Hippocampal formation (tissue), 2 donors: Measurements from ENCODE around the gene ITPR1.

ENCODE experiments used
- DNase-seq, 2 donors: peaks; one replicate each; lab custom pipeline; 2025; lab: John Stamatoyannopoulos, UW

The ITPR1 gene

DNA sequence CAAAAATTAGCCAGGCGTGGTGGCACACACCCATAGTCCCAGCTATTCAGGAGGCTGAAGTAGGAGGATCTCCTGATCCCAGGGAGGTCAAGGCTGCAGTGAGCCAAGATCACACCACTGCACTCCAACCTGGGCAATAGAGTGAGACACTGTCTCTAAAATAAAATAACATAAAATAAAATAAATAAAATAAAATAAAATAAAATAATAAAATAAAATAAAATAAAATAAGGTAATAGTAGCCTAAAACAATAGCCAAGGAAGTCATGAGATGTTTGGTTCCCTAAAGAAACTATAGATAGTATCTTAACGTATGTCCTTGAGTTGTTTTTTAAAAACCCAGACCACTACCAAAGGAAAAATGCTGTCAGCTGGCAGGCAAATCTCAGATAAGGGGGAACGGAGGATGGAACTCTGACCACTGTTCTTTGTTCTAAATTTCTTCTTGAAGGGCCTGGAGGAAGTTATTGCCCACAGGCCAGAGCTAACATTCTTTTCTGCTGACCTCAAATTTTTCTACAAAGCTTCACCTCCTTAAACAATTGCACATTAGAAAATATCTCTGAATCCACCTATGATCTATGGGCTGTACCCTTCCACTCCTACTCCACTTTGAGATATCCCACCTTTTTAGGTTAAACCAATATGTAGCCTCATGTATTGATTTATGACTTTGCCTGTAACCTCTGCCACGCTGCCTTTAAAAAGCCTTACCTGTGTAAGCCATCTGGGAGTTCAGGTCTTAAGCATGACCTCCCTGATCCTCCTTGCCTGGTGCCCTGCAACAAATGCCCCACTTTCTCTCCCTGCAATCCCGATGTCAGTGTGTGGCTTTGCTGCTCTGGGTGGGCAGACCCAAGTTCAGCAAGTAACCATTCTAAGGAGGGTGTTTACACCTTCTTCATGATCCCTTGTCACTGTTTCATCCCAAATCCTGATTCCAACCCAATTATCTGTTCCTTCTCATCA, 359.9 kb downstream of the ITPR1 start:
- DNase-seq = no peak

DNA sequence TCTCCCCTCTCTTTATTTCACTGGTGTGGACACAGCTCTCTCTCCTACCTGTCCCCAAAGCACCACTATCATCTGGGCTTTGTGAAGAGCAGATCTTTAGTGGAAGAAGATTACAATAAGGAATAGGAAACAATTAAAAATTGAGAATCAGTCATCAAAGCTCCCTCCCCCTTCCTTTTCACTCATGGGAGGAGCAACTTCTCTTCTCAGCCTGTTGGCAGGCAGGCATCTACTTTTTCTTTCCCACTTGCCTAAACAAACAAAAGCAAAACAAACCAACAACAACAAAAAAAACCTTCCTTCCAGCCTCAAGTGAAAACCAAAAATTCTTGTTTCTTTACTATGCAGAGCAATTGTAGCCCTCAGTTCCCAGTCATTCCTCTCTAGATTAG, 360.6 kb downstream of the ITPR1 start:
- no peak for DNase-seq

DNA sequence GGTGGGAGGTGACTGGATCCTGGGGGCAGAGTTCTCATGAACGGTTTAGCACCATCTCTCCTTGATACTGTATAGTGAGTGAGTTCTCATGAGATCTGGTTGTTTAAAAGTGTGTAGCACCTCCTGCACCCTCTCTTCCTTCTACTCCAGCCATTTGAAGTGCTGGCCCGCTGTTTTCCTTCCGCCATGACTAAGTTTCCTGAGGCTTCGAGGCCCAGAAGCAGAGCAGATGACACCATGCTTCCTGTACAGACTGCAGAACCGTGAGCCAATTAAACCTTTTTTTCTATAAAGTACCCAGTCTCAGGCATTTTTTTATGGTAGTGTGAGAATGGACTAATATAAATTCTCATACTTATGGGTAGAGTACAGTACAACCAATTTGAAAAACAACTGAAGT, 362.5 kb downstream of the ITPR1 start:
- no peak for DNase-seq

DNA sequence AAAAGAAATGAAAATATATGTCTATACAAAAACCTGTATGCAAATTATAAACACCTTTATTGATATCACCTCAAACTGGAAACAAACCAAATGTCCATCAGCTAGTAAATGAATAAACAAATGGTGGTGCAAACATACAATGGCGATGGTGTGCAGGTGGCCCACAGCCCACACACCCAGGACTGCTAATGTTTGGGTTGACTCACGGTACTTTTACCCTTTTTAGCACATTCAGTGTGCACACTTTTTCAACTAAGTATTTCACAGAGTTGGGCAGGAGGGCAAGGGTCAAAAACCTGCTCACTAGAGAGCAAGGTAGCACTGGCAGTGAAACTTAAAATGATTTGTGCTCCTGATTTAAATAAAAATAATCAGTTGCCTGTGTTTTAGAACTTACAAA, 363.0 kb downstream of the ITPR1 start:
- no peak for DNase-seq

DNA sequence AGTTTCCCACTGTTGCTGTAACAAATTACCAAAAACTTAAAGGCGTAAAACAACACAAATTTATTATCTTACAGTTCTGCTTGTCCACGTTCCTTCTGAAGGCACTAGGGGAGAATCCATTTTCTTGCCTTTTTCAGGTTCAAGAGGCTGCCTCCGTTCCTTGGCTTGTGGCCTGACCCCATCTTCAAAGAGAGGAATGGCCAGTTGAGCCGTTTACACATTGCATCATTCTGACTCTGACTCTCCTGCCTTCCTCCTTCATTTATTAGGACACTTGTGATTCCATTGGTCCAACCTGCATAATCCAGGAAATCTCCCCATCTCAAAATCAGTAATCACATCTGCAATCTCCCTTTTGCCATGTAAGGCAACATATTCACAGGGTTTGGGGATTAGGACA, 363.4 kb downstream of the ITPR1 start:
- DNase-seq = no peak

DNA sequence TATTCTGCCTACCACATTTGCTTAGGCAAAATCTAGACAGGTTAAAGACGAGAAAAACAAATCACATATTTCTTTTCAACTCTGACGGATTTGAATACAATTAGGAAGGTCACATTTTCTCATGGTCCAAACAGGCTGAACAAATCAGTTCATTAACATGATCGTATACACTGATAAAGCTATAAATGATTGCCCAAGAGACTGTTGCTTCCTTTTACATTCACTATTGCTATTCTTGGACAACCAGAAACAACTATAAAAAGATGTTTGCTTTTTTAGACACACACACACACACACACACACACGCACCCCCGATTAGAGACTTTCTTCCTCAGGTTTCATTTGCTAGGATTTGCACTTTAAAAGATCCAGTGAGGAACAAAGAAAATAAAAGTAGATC, 363.8 kb downstream of the ITPR1 start:
- no peak for DNase-seq

DNA sequence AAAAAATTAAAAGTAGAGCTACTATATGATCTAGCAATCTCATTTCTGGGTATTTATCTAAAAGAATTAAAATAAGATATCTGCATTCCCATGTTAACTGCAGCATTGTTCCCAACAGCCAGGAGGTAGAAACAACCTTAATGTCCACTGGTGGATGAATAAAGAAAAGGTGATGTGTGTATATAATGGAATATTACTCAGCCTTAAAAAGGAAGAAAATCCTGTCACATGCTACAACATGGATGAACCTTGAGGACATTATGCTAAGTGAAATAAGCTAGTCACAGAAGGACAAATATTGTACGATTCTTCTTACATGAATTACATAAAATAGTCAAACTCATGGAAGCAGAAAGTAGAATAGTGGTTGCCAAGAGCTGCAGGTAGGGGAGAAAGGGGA, 366.6 kb downstream of the ITPR1 start:
- no peak for DNase-seq

DNA sequence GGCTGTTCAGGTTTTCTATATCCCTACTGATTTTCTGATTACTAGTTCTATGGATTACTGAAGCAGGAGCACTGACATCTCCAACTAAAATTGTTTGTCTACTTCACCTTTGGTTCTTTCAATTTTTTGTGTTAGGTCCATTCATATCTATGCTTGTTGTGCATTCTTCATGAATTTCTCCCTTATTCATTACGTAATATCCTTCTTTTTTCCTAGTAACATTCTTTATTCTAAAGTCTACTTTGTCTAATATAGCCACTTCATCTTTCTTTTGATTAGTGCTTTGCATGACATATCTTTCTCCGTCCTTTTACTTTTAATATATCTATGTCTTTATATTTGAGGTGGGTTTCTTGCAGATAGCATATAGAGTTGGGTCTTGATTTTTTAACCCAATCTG, 369.8 kb downstream of the ITPR1 start:
- DNase-seq = no peak

DNA sequence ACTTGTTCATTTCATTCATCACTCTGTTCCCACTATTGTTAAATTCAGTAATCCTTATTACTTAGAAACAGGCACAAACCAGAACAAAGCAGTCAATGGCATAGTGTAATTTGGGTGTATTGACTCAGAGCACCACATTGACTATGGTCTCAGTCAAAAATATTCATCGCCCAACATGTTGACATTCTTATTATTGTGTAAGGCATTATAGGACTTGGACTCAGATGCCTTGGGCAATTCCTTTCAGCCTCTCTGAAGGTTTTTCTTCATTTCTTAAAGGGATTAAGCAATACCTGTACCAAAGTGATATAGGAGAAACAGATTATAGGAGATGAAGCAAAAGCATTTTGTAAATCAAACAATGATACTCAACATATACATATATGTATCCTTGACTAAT, 371.4 kb downstream of the ITPR1 start:
- DNase-seq = no peak

DNA sequence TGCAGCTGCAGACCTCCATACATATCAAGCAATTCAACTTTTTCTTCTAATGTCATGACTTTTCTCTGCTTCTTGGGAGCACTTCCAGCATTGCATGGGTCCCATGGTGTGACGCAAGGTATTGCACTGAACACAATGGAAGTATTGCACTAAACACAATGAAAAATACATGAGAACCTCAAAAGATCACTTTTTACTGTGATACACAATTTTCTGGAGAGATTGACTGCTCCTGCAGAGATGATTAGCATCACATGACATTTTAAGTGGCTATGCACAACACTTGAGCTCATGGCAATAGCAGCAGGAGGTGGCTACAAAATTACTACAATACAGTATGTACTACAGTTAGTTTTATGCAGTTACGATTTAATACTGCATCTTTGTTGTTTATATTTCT, 372.6 kb downstream of the ITPR1 start:
- DNase-seq = no peak

DNA sequence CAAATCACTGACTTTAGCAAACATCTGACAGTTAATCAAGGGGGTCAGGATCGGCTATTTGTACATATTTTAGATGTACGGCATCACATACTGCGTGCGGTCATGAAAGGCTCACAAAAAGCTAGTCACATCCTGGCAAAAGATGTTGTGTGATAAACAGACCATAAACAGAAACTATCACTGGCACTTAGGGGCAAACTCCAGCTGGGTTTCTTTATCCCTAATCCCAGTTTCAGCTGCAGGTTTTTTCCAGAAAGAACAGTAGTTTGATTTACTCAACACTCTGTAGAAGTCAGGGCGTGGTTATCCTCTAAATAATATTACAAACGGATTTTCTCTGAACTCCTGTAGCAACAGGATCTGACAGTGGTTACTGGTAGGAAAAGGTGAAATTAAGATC, 373.7 kb downstream of the ITPR1 start:
- DNase-seq = no peak

DNA sequence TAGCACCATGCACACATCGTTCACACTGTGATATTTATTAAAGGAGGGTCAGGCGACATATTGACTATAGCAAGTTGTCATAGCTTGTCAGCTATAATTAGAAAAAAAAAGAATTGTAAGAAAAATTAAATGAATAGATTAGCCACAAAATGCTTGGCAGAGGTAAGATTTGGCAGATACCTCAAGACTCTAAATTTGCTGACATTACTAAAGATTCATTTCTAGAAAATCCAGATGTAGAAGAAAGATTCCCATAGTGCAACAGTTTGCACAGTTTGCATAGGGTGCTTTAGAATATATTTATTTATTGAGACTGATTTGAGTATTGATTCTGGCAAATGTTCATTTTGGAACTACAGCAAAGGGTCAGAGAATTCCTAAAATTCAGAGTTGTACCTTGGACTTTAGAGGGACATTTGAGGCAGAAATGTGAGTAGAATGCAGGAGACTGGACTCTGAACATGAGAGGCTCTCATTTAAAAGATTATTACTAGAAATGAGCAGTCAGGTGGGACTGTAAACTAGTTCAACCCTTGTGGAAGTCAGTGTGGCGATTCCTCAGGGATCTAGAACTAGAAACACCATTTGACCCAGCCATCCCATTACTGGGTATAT, 384.1 kb downstream of the ITPR1 start:
- no peak for DNase-seq

DNA sequence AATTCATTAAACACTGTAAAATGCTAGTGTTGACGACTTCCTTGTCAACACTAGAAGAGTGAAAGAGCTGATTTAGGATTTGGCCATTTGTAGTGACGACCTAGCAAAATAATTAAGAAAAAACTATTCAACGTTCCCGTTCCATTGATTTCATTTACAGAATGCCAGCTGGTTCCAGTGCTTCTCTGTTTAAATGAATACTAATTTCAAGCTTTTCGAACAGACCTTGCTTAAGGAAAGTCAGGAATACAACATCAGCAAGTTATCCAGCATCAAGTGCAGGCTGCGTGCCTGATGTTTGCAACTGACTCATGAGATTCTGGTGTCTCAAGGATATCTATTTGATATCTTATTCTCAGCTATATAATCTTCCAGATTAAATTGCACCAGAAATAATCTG, 387.7 kb downstream of the ITPR1 start:
- no peak for DNase-seq

DNA sequence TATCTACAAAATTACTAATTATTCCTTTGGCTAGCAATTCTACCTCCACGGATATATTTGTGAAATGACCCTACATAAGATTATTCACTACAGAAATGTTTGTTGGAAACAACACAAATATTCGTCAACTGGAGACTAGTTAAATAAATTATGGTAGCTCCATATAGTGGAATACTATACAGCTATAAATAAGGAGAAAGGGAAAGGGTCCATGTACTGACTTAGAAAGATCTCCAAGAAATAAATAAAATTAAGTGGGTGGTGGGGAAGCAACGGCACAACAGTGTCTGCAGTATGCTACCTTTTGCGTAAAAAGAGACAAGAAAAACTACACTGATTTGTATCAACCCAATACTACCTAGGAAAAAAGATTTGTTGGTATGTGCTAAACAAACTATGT, 389.4 kb downstream of the ITPR1 start:
- no peak for DNase-seq

DNA sequence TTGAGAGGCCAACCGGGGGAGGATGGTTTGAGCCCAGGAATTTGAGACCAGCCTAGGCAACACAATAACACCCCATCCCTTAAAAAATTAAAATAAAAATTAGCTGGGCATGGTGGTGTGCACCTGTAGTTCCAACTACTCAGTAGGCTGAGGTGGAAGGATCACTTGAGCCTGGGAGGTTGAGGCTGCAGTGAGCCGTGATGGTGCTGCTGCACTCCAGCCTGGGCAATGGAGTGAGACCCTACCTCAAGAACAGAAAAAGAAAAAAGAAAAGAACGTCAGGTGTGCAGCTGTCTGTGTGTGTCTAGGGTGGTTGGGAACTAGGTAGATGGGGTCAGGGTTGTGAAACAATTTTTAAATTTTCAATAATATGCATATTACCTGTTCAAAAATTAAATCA, 389.9 kb downstream of the ITPR1 start:
- DNase-seq = no peak

DNA sequence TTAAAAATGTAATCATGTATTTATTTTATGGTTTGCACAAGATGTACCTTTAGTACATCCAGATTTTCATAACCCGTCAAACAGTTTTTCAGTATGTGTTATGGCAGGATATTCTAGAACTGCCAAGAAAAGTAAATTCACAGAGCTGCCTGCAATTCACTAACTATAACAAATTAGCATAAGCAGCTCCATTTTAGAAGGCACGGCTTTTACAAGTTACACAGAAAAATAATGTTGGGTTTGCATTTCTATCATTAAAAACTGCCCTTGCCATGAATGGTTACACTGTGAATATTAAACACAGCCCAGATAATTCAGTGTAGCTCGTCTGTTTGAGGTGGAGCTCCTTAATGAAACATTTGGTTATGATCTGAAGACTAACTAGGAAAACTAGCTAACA, 391.7 kb downstream of the ITPR1 start:
- DNase-seq = no peak

DNA sequence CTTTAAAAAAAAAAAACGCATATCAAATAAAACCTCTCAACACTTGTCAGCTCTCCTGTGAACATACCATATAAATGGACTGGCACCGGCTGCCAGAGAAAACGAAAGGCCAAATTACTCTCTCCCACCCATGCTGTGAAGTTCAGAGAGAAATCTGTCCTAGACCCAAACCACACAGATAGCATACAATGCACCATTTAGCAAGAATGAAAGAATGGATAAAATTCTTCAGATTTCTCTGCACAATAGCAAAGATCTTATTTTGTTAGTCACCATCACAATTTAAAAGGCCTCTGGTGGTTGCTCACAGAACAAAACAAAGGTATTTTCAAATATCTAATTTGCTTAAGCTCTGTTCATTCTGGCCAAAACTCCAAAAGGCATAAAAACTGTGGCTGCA, 392.2 kb downstream of the ITPR1 start:
- no peak for DNase-seq

DNA sequence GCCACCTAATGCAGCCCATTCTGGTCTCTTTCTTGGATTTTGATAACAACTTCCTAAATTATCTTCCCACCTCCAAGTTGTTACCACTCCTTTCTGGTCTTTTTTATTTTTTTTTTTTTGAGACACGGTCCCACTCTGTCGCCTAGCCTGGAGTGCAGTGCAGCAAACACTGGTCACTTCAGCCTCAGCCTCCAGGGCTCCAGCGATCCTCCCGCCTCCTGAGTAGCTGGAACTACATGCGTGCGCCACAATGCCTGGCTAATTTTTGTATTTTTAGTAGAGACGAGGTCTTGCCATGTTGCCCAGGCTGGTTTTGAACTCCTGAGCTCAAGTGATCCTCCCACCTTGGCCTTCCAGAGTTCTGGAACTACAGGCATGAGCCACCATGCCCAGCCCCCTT, 393.3 kb downstream of the ITPR1 start:
- no peak for DNase-seq

DNA sequence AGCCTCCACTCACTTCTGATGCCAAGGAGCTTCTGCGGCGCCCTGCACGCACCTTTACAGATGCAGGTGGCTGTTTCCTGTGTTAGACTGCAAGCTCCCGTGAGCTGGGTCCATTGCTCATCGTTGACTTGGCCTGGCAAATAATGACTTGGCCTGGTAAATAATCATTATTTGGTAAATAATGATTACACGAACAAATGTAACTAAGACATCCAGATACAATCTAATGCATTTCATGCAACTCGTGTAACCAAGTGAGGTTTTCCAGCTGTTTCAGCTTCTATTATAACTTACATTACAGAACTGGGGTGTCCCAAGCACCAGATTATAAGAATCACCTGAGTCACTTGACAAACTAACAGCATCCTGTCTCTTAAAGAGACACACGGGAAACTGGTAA, 394.0 kb downstream of the ITPR1 start:
- DNase-seq = no peak

DNA sequence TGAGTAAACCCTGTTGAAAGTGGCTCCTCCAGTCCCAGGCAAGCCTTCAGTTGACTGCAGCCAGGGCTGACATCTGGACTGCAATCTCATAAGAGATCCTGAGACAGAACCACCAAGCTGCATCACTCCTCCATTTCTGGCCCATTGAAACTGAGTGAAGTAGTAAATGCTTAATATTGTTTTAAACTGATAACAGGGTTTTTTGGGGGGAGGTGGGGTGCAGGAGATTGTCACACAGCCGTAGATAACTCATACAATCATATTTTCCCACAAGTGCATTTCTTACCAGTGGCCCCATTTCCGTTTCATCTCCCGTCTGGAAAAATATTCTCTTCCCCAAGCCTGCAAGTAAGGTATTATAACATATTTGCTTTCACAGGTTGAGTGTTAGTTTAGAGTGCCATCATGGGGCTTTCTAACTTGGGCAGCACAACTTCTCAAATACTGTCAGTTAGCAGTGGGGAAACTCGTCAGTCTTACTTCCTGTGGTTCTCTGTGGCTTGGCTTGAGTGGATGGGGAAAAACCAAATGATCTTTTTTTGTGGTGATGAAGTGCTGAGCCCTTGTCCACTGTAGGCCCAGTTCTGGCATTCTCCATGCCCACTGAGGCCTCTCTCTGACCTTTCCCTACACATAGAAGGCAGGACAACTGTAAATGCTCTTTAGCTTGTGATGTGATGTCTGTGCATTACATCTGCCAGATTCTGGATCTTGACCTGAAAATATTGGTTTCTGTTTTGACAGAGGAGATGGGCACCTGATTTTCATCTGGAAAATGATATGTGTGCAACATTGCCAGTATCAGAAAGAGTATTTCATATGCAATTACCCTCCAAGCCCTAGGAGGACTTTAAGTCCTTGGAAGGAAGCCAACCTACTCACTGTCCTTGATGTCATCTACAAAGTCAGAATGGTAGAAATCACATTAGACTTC, 396.0 kb downstream of the ITPR1 start:
- no peak for DNase-seq

DNA sequence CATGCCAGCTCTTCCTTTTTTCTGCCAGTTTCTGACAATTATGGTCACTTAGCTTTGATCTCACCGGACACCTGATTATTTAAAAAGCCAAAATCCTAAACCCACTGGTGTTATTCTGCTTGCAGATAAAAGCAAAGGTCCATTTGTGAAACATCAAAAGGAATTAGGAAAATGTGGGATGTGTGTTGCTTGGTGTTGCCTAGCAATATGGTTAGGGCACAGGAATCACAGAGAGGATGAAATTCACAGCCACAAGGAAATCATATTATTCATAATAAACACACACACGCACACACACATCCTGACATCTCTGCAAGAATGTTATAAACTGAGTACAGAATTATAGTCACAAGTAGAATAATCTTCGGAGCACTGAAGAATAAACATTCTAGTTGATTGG, 396.7 kb downstream of the ITPR1 start:
- no peak for DNase-seq

DNA sequence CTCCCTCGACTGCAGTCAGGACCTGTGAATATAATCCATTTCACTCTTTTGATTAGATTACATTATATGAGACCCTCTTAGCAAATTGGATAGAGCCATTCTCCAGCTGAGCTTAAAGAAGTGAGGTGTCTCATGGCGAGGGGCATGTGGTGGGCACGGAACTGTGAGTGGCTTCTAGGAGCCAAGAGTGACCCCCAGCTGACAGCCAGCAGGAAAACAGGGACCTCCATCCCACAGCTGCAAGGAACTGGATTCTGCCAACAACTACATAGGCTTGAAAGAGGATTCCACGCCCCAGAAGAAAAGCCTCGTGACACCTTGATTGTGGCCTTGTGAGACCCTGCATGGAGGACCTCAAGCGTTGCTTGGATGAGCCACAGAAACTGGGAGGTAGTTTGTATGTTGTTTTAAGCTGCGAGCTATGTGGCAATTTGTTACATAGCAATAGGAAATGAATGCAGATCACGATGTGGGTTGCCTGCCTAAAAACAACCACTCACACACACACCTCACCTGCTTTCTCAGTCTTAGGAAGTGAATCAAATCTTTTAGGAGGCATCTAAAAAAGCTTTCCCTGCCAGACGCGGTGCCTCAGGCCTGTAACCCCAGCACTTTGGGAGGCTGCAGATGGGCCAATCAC, 401.9 kb downstream of the ITPR1 start:
- DNase-seq = no peak
